Gastrocnemius medialis (tissue), 4 donors: ENCODE results near the gene DGKG.

Experiments
- CTCF ChIP-seq, 5 experiments: fragments of 450-650 bp in 3 of 5; fragments of 200-600 bp in 2 of 5; sonication (generic) in 2 of 5; IDR thresholded peaks in 4 of 5; conservative IDR thresholded peaks in 1 of 5; 1 replicate in 4 of 5; 2 replicates in 1 of 5; pipeline ENCODE4 v1.5.1; 2016 to 2019; ENCODE audit warnings: antibody characterized with exemption in 5 of 5, mild to moderate bottlenecking in 3 of 5, moderate library complexity in 3 of 5
- POLR2A ChIP-seq, 2 donors: fragments of 450-650 bp; IDR thresholded peaks; one replicate each; pipeline ENCODE4 v1.6.1; 2017; ENCODE audit warnings: antibody characterized with exemption in 2 of 2, mild to moderate bottlenecking in 2 of 2, moderate library complexity in 2 of 2

- TF ChIP-seq CTCF (IDR thresholded peaks at IDR 0.05 in 4 of 5, conservative IDR thresholded peaks at IDR 0.05 in 1 of 5), result no peak
- no peak for TF ChIP-seq POLR2A (IDR thresholded peaks at IDR 0.05)
These were observed 5.6 kb upstream of the DGKG start for GRCh38 chr3:186367631-186368030.
